DND-41 (cell line): ENCODE measurements around the gene ABI3.

Source experiments
- CTCF ChIP-seq: IDR thresholded peaks from 2 replicates; pipeline ENCODE4 v1.5.1; 2012; ENCODE audit warnings: borderline replicate concordance, low read length, moderate library complexity, mild to moderate bottlenecking; ENCODE audit not compliant: poor library complexity, severe bottlenecking; ENCODE audit errors: extremely low read depth
- EZH2 ChIP-seq: IDR thresholded peaks from 3 replicates; pipeline ENCODE4 v1.6.1; 2012; ENCODE audit warnings: borderline replicate concordance, low read depth, mild to moderate bottlenecking, moderate library complexity, low read length, inconsistent platforms; ENCODE audit not compliant: severe bottlenecking

- TF ChIP-seq EZH2: no peak
- no peak for TF ChIP-seq CTCF
Measured at GRCh38 chr17:49168706-49169105, 41.8 kb upstream of the ABI3 start.
